Measurements from ENCODE around the gene TAP2.
"Not testable (repeated sequence)": the region's sequence is repeated elsewhere in the genome, so short reads cannot be mapped to it uniquely, and the experiment has no call there.

TAP2 gene

GRCh38 chr6:32838114-32838958, at the start of gene TAP2:
TSS of gene TAP2 (minus strand) at chr6:32838739. CDS start at chr6:32838233, 506 bp downstream.
- Histone ChIP-seq H3K27ac (ENCODE audit: low read depth, low read length) (peak within 1 kb of the TSS; percentile 70), H3K4me1 (ENCODE audit: control insufficient read depth, insufficient read depth, low read length, unreplicated experiment) (peaks cover 25% of the 10 kb centered on the region), H2AFZ (ENCODE audit: low read length, unreplicated experiment) (peak within 1 kb of the TSS; percentile 51), H3K79me2 (ENCODE audit: control insufficient read depth, insufficient read depth, low read length, unreplicated experiment) (peaks cover 39% of the 10 kb centered on the region), H3K4me3 (ENCODE audit: low read depth, low read length) (peak within 1 kb of the TSS; percentile 89), H3K27me3 (ENCODE audit: insufficient read depth, low read length) (no peaks in the 10 kb centered on the region), H3K36me3 (ENCODE audit: insufficient read depth, low read length) (peaks cover 22% of the 10 kb centered on the region; the same call in 1 of the 2 replicates)

- H3K27ac ChIP-seq (ENCODE audit: low read depth, low read length), result peak overlapping the region; percentile 40; the same call in 1 of the 2 replicates
- no peaks in the 10 kb centered on the region for H3K36me3 ChIP-seq (ENCODE audit: insufficient read depth, low read length)
- H3K4me1 ChIP-seq (ENCODE audit: control insufficient read depth, insufficient read depth, low read length, unreplicated experiment), result peaks cover 44% of the 10 kb centered on the region
- H3K79me2 ChIP-seq (ENCODE audit: control insufficient read depth, insufficient read depth, low read length, unreplicated experiment), result no peaks in the 10 kb centered on the region
- no peaks in the 10 kb centered on the region for H3K27me3 ChIP-seq (ENCODE audit: insufficient read depth, low read length)
- no peak overlapping the region for H3K4me3 ChIP-seq (ENCODE audit: low read depth, low read length)
- H2AFZ ChIP-seq (ENCODE audit: low read length, unreplicated experiment), result peak overlapping the region; percentile 40
Measured at GRCh38 chr6:32887616-32888015, 49.1 kb upstream of the TAP2 start.

- H2AFZ ChIP-seq (ENCODE audit: low read length, unreplicated experiment), result no peak overlapping the region
- H3K36me3 ChIP-seq (ENCODE audit: insufficient read depth, low read length), result no peaks in the 10 kb centered on the region
- peak overlapping the region; percentile 40 for H3K27ac ChIP-seq (ENCODE audit: low read depth, low read length)
- H3K27me3 ChIP-seq (ENCODE audit: insufficient read depth, low read length), result no peaks in the 10 kb centered on the region
- H3K79me2 ChIP-seq (ENCODE audit: control insufficient read depth, insufficient read depth, low read length, unreplicated experiment), result no peaks in the 10 kb centered on the region
- no peak overlapping the region for H3K4me3 ChIP-seq (ENCODE audit: low read depth, low read length)
- peaks cover 50% of the 10 kb centered on the region for H3K4me1 ChIP-seq (ENCODE audit: control insufficient read depth, insufficient read depth, low read length, unreplicated experiment)
Measured at GRCh38 chr6:32886681-32887383, 48.3 kb upstream of the TAP2 start.

DNA sequence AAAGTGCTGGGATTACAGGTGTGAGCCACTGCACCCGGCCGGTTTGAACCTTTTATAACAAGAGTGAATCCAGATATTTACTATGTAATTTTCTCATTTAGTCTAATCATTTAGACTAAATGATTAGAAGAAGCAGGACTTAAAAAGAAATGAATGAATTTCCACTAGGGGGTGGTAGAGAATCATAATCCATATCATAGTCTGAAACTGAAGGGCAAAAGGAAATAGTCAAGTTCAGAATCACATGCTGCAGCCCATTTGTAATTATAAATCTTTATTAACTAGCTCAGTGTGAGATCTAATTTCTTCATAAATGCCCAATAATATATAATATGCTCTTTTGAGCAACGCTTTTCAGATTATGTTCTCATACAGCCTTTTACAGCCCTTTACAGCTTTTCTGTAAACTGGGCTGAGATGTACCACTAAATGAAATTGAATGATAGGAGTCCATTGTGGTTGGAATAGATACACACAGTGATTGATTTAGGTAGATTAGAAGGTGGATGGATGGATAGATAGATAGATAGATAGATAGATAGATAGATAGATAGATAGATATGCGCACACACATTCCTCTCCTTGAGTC, 47.3 kb upstream of the TAP2 start:
- Histone ChIP-seq H3K27me3 (ENCODE audit: insufficient read depth, low read length) (no peaks in the 10 kb centered on the region), H3K36me3 (ENCODE audit: insufficient read depth, low read length) (no peaks in the 10 kb centered on the region), H3K27ac (ENCODE audit: low read depth, low read length) (no peak overlapping the region), H3K4me3 (ENCODE audit: low read depth, low read length) (no peak overlapping the region), H3K79me2 (ENCODE audit: control insufficient read depth, insufficient read depth, low read length, unreplicated experiment) (no peaks in the 10 kb centered on the region), H2AFZ (ENCODE audit: low read length, unreplicated experiment) (no peak overlapping the region), H3K4me1 (ENCODE audit: control insufficient read depth, insufficient read depth, low read length, unreplicated experiment) (peaks cover 51% of the 10 kb centered on the region)

- Histone ChIP-seq H3K27me3 (ENCODE audit: insufficient read depth, low read length) (no peaks in the 10 kb centered on the region), H3K36me3 (ENCODE audit: insufficient read depth, low read length) (no peaks in the 10 kb centered on the region), H3K4me1 (ENCODE audit: control insufficient read depth, insufficient read depth, low read length, unreplicated experiment) (peaks cover 44% of the 10 kb centered on the region), H3K4me3 (ENCODE audit: low read depth, low read length) (0 out of 2 replicates have a peak overlapping the region, but pooled peaks have one; percentile 14), H3K27ac (ENCODE audit: low read depth, low read length) (peak overlapping the region; percentile 82), H3K79me2 (ENCODE audit: control insufficient read depth, insufficient read depth, low read length, unreplicated experiment) (no peaks in the 10 kb centered on the region), H2AFZ (ENCODE audit: low read length, unreplicated experiment) (peak overlapping the region; percentile 16)
Measured at GRCh38 chr6:32883789-32884188, 45.2 kb upstream of the TAP2 start.

DNA sequence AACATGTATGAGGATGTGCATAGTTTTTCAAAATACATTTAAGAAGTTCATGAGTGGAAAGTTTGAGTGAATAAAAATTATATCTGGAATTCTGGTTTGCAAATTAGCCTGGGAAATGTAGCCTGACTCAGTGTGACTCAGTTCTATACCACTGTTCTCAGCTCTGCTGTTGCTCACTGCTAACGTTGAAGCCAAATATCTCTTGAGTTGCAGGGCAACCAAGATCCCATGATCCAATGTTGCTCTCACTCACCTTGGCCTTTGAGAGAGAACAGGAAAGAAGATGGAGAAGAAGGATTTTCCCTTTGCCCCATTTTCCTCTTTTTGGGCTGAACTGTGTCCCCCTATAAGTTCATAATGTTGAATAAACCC, 44.3 kb upstream of the TAP2 start:
- peaks cover 44% of the 10 kb centered on the region for H3K4me1 ChIP-seq (ENCODE audit: control insufficient read depth, insufficient read depth, low read length, unreplicated experiment)
- H2AFZ ChIP-seq (ENCODE audit: low read length, unreplicated experiment), result no peak overlapping the region
- H3K27ac ChIP-seq (ENCODE audit: low read depth, low read length), result peak overlapping the region; percentile 82

GRCh38 chr6:32880962-32881361, 42.4 kb upstream of the TAP2 start:
- not testable (repeated sequence) for H2AFZ ChIP-seq (ENCODE audit: low read length, unreplicated experiment); H3K36me3 ChIP-seq (ENCODE audit: insufficient read depth, low read length); H3K27ac ChIP-seq (ENCODE audit: low read depth, low read length); H3K27me3 ChIP-seq (ENCODE audit: insufficient read depth, low read length); H3K4me3 ChIP-seq (ENCODE audit: low read depth, low read length); H3K79me2 ChIP-seq (ENCODE audit: control insufficient read depth, insufficient read depth, low read length, unreplicated experiment)
- peaks cover 27% of the 10 kb centered on the region for H3K4me1 ChIP-seq (ENCODE audit: control insufficient read depth, insufficient read depth, low read length, unreplicated experiment)

More for the DNA sequence above, 44.3 kb upstream of the TAP2 start:
- Histone ChIP-seq H3K4me3 (ENCODE audit: low read depth, low read length) (no peak overlapping the region), H3K27me3 (ENCODE audit: insufficient read depth, low read length) (no peaks in the 10 kb centered on the region), H3K36me3 (ENCODE audit: insufficient read depth, low read length) (no peaks in the 10 kb centered on the region), H3K79me2 (ENCODE audit: control insufficient read depth, insufficient read depth, low read length, unreplicated experiment) (no peaks in the 10 kb centered on the region)

- Histone ChIP-seq H3K79me2 (ENCODE audit: control insufficient read depth, insufficient read depth, low read length, unreplicated experiment) (no peaks in the 10 kb centered on the region), H3K4me3 (ENCODE audit: low read depth, low read length) (no peak overlapping the region), H3K27me3 (ENCODE audit: insufficient read depth, low read length) (no peaks in the 10 kb centered on the region), H3K27ac (ENCODE audit: low read depth, low read length) (no peak overlapping the region), H3K36me3 (ENCODE audit: insufficient read depth, low read length) (no peaks in the 10 kb centered on the region), H2AFZ (ENCODE audit: low read length, unreplicated experiment) (no peak overlapping the region), H3K4me1 (ENCODE audit: control insufficient read depth, insufficient read depth, low read length, unreplicated experiment) (peaks cover 25% of the 10 kb centered on the region)
Measured at GRCh38 chr6:32879691-32880090, 41.2 kb upstream of the TAP2 start.

- Histone ChIP-seq H2AFZ (ENCODE audit: low read length, unreplicated experiment) (no peak overlapping the region), H3K4me3 (ENCODE audit: low read depth, low read length) (no peak overlapping the region), H3K79me2 (ENCODE audit: control insufficient read depth, insufficient read depth, low read length, unreplicated experiment) (no peaks in the 10 kb centered on the region), H3K4me1 (ENCODE audit: control insufficient read depth, insufficient read depth, low read length, unreplicated experiment) (no peaks in the 10 kb centered on the region), H3K27ac (ENCODE audit: low read depth, low read length) (no peak overlapping the region), H3K27me3 (ENCODE audit: insufficient read depth, low read length) (no peaks in the 10 kb centered on the region; the same call in 1 of the 2 replicates), H3K36me3 (ENCODE audit: insufficient read depth, low read length) (no peaks in the 10 kb centered on the region)
Measured at GRCh38 chr6:32876603-32877002, 38.1 kb upstream of the TAP2 start.

- H3K4me1 ChIP-seq (ENCODE audit: control insufficient read depth, insufficient read depth, low read length, unreplicated experiment); H3K4me3 ChIP-seq (ENCODE audit: low read depth, low read length); H2AFZ ChIP-seq (ENCODE audit: low read length, unreplicated experiment); H3K27ac ChIP-seq (ENCODE audit: low read depth, low read length); H3K27me3 ChIP-seq (ENCODE audit: insufficient read depth, low read length); H3K36me3 ChIP-seq (ENCODE audit: insufficient read depth, low read length); H3K79me2 ChIP-seq (ENCODE audit: control insufficient read depth, insufficient read depth, low read length, unreplicated experiment): not testable (repeated sequence)
Measured at GRCh38 chr6:32873947-32874346, 35.4 kb upstream of the TAP2 start.

All from ACC112 (cell line).